Upper lobe of left lung (tissue), 4 donors: Measurements from ENCODE around the gene FGD2.

ENCODE experiments used
- CTCF ChIP-seq, 6 experiments: fragments of 450-650 bp in 4 of 6; fragments of 200-600 bp in 2 of 6; sonication (generic) in 2 of 6; IDR thresholded peaks; one replicate each; pipeline ENCODE4 v1.5.1; 2016 to 2019; ENCODE audit warnings: antibody characterized with exemption in 6 of 6
- EP300 ChIP-seq, 4 donors: sonication (generic); formaldehyde crosslinking; IDR thresholded peaks; one replicate each; pipeline ENCODE4 v1.5.1; 2017; ENCODE audit warnings: antibody characterized with exemption in 4 of 4, control low read depth in 2 of 4
- POLR2A ChIP-seq, 4 donors: fragments of 450-650 bp; IDR thresholded peaks; one replicate each; pipeline ENCODE4 v1.5.1; 2016 to 2017; ENCODE audit warnings: antibody characterized with exemption in 4 of 4, mild to moderate bottlenecking in 2 of 4
- POLR2AphosphoS5 ChIP-seq, 2 donors: sonication (generic); formaldehyde crosslinking; IDR thresholded peaks; one replicate each; pipeline ENCODE4 v1.5.1; 2017; ENCODE audit warnings: antibody characterized with exemption in 2 of 2

GRCh38 chr6:37013516-37014491 lies 8.3 kb downstream of the FGD2 start:
- TF ChIP-seq CTCF (IDR thresholded peaks at IDR 0.05) = no peak
- TF ChIP-seq POLR2AphosphoS5 (IDR thresholded peaks at IDR 0.05) = no peak
- TF ChIP-seq POLR2A (IDR thresholded peaks at IDR 0.05) = no peak
- no peak for TF ChIP-seq EP300 (IDR thresholded peaks at IDR 0.05)
